HCT116 (cell line): ENCODE results near the gene DOCK1. TPM values are rescaled to one million over a fixed set of nuclear protein-coding genes. Genes with fewer than 3 reads are reported as not detected.

ENCODE experiments used
- ATAC-seq: fragments of 200-7000 bp; cut with Tn5 transposase; 2 replicates; pipeline ENCODE4 v1.9.1; 2020; ENCODE audit warnings: mild to moderate bottlenecking, moderate library complexity
- BruUV-seq: library from RNA; stranded (reverse); fragments of 400-500 nt; replicated peaks from 2 replicates; lab custom pipeline; 2021; lab: Mats Ljungman, UMichigan
- CTCF ChIA-PET: fragments of 300-600 bp; sonication (Branson Sonifier 250); formaldehyde crosslinking; loops from one replicate; lab custom pipeline; 2021; ENCODE audit warnings: antibody characterized with exemption; lab: Charles Lee
- POLR2A ChIA-PET: fragments of 300-600, 350-600 bp; sonication (Branson Sonifier 250); formaldehyde crosslinking; loops from one replicate; lab custom pipeline; 2021; ENCODE audit warnings: antibody characterized with exemption; lab: Charles Lee
- RAD21 ChIA-PET, 2 experiments: fragments of 300-600 bp; sonication (Branson Sonifier 250); formaldehyde crosslinking; loops; one replicate each; lab custom pipeline; 2023; ENCODE audit warnings: low total read pairs in 2 of 2; ENCODE audit not compliant: uncharacterized antibody in 2 of 2, unreplicated experiment in 2 of 2, low non-redundant PET in 1 of 2; lab: Charles Lee
- DNase-seq: peaks from one replicate; pipeline ENCODE4 v3.0.0-alpha.2; 2010; ENCODE audit warnings: low read depth, low spot score
- H2AFZ ChIP-seq: fragments of 200-600 bp; shearing (Covaris generic), sonication (generic); 2 replicates; pipeline ENCODE4 v1.6.1; 2017; ENCODE audit warnings: low read depth, mixed run types, mixed read lengths, antibody characterized with exemption, low read length; ENCODE audit not compliant: poor library complexity, severe bottlenecking
- H3K27ac ChIP-seq: 2 replicates; pipeline ENCODE4 v1.5.1; 2012; ENCODE audit warnings: low read depth, low read length
- H3K27me3 ChIP-seq: fragments of 200-600 bp; sonication (generic); 2 replicates; pipeline ENCODE4 v1.6.1; 2016; ENCODE audit warnings: mixed run types, low read length, mixed read lengths; ENCODE audit not compliant: insufficient read depth
- H3K36me3 ChIP-seq, 2 experiments: fragments of 200-500 bp in 1 of 2; fragments of 200-600 bp in 1 of 2; sonication (Bioruptor generic) in 1 of 2; sonication (generic) in 1 of 2; 2 replicates each; pipeline versions ENCODE4 v1.5.1 to v1.6.1; 2014 to 2016; ENCODE audit warnings: low read length in 2 of 2, inconsistent platforms in 1 of 2, mixed read lengths in 1 of 2, mixed run types in 1 of 2; ENCODE audit not compliant: insufficient read depth in 2 of 2, control insufficient read depth in 1 of 2
- H3K4me1 ChIP-seq, 2 experiments: fragments of 200-600 bp in 1 of 2; sonication (generic) in 1 of 2; 2 replicates each; pipeline versions ENCODE4 v1.5.1 to v1.6.1; 2012 to 2017; ENCODE audit warnings: low read length in 2 of 2, inconsistent platforms in 1 of 2, mild to moderate bottlenecking in 1 of 2, mixed read lengths in 1 of 2, mixed run types in 1 of 2, moderate library complexity in 1 of 2; ENCODE audit not compliant: insufficient read depth in 2 of 2, control insufficient read depth in 1 of 2
- H3K4me2 ChIP-seq: fragments of 200-600 bp; sonication (generic); 2 replicates; pipeline ENCODE4 v1.6.1; 2017; ENCODE audit warnings: mixed run types, low read length, mixed read lengths
- H3K4me3 ChIP-seq, 2 experiments: fragments of 200-600 bp in 1 of 2; sonication (generic) in 1 of 2; replicated peaks in 1 of 2; 2 replicates each; pipeline ENCODE4 v1.5.1; 2011 to 2016; ENCODE audit warnings: low read length in 2 of 2, control low read depth in 1 of 2, low read depth in 1 of 2, mild to moderate bottlenecking in 1 of 2, mixed read lengths in 1 of 2, mixed run types in 1 of 2
- H3K79me2 ChIP-seq: fragments of 200-600 bp; sonication (generic); 2 replicates; pipeline ENCODE4 v1.6.1; 2017; ENCODE audit warnings: mild to moderate bottlenecking, mixed run types, low read length, moderate library complexity, mixed read lengths; ENCODE audit not compliant: insufficient read depth
- H3K9ac ChIP-seq: fragments of 200-600 bp; sonication (generic); 2 replicates; pipeline ENCODE4 v1.6.1; 2016; ENCODE audit warnings: low read length, mixed read lengths
- H3K9me2 ChIP-seq: fragments of 200-600 bp; sonication (generic), shearing (Covaris generic); 2 replicates; pipeline ENCODE4 v1.6.1; 2017; ENCODE audit warnings: mixed run types, mild to moderate bottlenecking, moderate library complexity; ENCODE audit not compliant: insufficient read depth
- H3K9me3 ChIP-seq, 2 experiments: fragments of 200-500 bp in 1 of 2; fragments of 200-600 bp in 1 of 2; sonication (Bioruptor generic) in 1 of 2; sonication (generic) in 1 of 2; 2 replicates each; pipeline ENCODE4 v1.6.1; 2014 to 2017; ENCODE audit warnings: low read length in 2 of 2, mixed read lengths in 2 of 2, inconsistent platforms in 1 of 2, low read depth in 1 of 2, mild to moderate bottlenecking in 1 of 2, mixed run types in 1 of 2, moderate library complexity in 1 of 2; ENCODE audit not compliant: control insufficient read depth in 1 of 2, insufficient read depth in 1 of 2
- H4K20me1 ChIP-seq: fragments of 200-600 bp; sonication (generic), shearing (Covaris generic); 2 replicates; pipeline ENCODE4 v1.6.1; 2017; ENCODE audit warnings: mixed run types, mild to moderate bottlenecking, moderate library complexity; ENCODE audit not compliant: insufficient read depth
- EGR1 ChIP-seq: IDR thresholded peaks from 2 replicates; pipeline ENCODE4 v1.6.1; 2012; ENCODE audit warnings: low read depth
- JUND ChIP-seq: IDR thresholded peaks from 2 replicates; pipeline ENCODE4 v1.6.1; 2012
- MAX ChIP-seq: IDR thresholded peaks from 2 replicates; pipeline ENCODE4 v1.6.1; 2012
- POLR2A ChIP-seq: IDR thresholded peaks from 2 replicates; pipeline ENCODE4 v1.7.0; 2011; ENCODE audit warnings: borderline replicate concordance; ENCODE audit not compliant: insufficient read depth, insufficient read length; ENCODE audit errors: extremely low read depth
- REST ChIP-seq: IDR thresholded peaks from 2 replicates; pipeline ENCODE4 v1.6.1; 2012; ENCODE audit warnings: low read depth
- TCF7L2 ChIP-seq: IDR thresholded peaks from 2 replicates; pipeline ENCODE4 v1.7.0; 2011; ENCODE audit warnings: borderline replicate concordance, inconsistent platforms; ENCODE audit not compliant: insufficient read depth, insufficient read length; ENCODE audit errors: extremely low read depth
- ZFX ChIP-seq: fragments of 450-650 bp; IDR thresholded peaks from 2 replicates; pipeline ENCODE4 v1.6.1; 2017
- intact Hi-C: fragments of 100-400 bp; cut with micrococcal nuclease; formaldehyde crosslinking; loops from 2 replicates; pipeline ENCODE4 v1.10.0; 2022
- total RNA-seq: library from RNA; stranded (reverse); gene quantifications from one replicate; pipeline ENCODE4 v1.2.1, GENCODE V29; 2021; ENCODE audit not compliant: unreplicated experiment

Gene DOCK1
- total RNA-seq, 1 experiment from 2014 or later, result 46.5 TPM

DNA sequence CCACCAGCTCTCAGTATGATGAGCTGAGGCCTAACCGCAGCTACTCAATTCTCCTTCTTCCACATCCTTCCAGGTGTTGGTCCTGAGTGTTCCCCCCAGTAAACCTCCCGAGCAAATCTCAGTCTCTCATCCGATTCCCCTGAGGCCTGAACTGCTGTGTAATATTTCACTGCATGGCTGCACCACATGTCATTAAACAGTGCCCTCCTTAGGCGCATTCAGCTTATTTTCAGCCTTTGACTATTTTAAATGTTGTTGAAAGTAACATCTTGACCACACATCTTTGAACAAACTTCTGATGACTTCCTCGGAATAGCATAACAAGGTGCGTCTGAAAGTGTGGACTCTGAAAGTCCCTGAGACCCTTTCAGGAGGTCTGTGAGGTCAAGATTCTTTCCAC, 581.1 kb downstream of the DOCK1 start:
- Histone ChIP-seq H3K36me3 (no peaks in the 10 kb centered on the region), H3K9ac (no peak overlapping the region), H3K27me3 (peaks cover 62% of the 10 kb centered on the region), H3K79me2 (no peaks in the 10 kb centered on the region), H3K9me3 (no peaks in the 10 kb centered on the region), H2AFZ (no peak overlapping the region), H4K20me1 (no peaks in the 10 kb centered on the region), H3K4me2 (no peak overlapping the region), H3K4me1 (no peaks in the 10 kb centered on the region), H3K27ac (no peak overlapping the region), H3K4me3 (no peak overlapping the region), H3K9me2 (no peaks in the 10 kb centered on the region)
- no peak for ATAC-seq
- ChIA-PET RAD21 (no interaction called here), POLR2A (no interaction called here), CTCF (no interaction called here)
- no peak for TF ChIP-seq TCF7L2
- TF ChIP-seq REST, result no peak
- TF ChIP-seq POLR2A, result no peak
- no peak for TF ChIP-seq EGR1
- no peak for TF ChIP-seq ZFX
- no peak for TF ChIP-seq JUND
- TF ChIP-seq MAX, result no peak
- no TSS peak for BruUV-seq
- DNase-seq, result no peak
- intact Hi-C loops, result no loop called here
